ENCODE results near the gene PSMC1. TPM values are rescaled to one million over a fixed set of nuclear protein-coding genes. Genes with fewer than 3 reads are reported as not detected.

PSMC1 gene
- total RNA-seq, 1 experiment from 2014 or later: 318 TPM

DNA sequence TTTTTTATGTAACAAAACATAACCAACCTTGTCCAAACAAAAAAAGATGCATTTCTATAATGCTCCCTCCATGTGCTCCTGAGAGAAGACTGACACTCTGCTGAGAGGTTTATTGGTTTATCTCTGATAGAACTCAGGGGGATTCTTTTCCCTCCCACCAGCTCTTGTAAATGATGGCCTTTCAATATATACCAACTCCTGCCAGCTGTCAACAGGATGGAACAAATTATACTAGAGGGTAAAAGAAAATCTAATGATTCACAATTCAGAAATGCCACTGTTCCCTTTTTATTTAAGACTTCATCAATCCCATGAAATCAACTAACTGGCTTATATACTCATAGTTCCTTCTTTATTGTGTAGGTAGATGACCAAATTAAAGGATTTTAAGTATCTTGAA, 25.4 kb downstream of the PSMC1 start:
- Histone ChIP-seq H3K9me3 (ENCODE audit: low read depth, low read length, poor library complexity, severe bottlenecking) (no peaks in the 10 kb centered on the region), H3K4me1 (ENCODE audit: insufficient read depth, low read length, poor library complexity, severe bottlenecking) (peaks cover 9% of the 10 kb centered on the region), H3K36me3 (ENCODE audit: insufficient read depth, low read length, poor library complexity, severe bottlenecking) (peaks cover 7% of the 10 kb centered on the region), H3K27me3 (replicated peaks; ENCODE audit: insufficient read depth, low read depth, low read length, poor library complexity) (no peaks in the 10 kb centered on the region), H3K4me3 (ENCODE audit: low read depth, low read length, poor library complexity, severe bottlenecking) (no peak overlapping the region), H3K27ac (ENCODE audit: low read depth, low read length, poor library complexity, severe bottlenecking) (no peak overlapping the region)
- TF ChIP-seq, protein P1, sequence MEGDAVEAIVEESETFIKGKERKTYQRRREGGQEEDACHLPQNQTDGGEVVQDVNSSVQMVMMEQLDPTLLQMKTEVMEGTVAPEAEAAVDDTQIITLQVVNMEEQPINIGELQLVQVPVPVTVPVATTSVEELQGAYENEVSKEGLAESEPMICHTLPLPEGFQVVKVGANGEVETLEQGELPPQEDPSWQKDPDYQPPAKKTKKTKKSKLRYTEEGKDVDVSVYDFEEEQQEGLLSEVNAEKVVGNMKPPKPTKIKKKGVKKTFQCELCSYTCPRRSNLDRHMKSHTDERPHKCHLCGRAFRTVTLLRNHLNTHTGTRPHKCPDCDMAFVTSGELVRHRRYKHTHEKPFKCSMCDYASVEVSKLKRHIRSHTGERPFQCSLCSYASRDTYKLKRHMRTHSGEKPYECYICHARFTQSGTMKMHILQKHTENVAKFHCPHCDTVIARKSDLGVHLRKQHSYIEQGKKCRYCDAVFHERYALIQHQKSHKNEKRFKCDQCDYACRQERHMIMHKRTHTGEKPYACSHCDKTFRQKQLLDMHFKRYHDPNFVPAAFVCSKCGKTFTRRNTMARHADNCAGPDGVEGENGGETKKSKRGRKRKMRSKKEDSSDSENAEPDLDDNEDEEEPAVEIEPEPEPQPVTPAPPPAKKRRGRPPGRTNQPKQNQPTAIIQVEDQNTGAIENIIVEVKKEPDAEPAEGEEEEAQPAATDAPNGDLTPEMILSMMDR (conservative IDR thresholded peaks at IDR 0.05; ENCODE audit: low read depth, low read length): no peak
- TF ChIP-seq EZH2 (IDR thresholded peaks at IDR 0.05; ENCODE audit: borderline replicate concordance, low read depth, low read length, poor library complexity, severe bottlenecking): no peak
- CTCF ChIA-PET: no interaction called here
- DNase-seq (ENCODE audit: low spot score): peak; percentile 55
- POLR2A ChIA-PET (ENCODE audit: low non-redundant PET): no interaction called here
- intact Hi-C loops (cut with micrococcal nuclease; ENCODE audit: unreplicated experiment): no loop called here
- no TSS peak for BruUV-seq (replicated peaks)

DNA sequence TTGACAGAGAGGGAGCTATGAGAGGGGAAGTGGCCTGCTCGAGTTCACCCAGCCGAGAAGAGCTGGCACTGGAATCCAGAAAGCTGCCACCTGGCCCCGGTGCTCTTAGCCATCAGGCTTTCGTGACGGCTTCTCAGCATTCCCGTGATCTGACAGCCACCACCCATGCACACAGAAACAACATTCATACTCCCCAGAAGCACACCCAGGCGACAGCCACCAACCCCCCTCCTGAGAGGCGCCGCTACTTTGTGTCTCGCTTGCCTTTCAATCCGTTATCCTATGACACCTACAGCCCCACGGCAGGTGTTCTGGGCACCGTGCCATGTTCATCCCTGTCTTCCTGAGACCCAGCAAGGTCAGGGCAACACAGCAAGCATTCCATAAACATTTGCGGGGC, 31.4 kb downstream of the PSMC1 start:
- no peak for DNase-seq (ENCODE audit: low spot score)
- TF ChIP-seq, protein P1 (conservative IDR thresholded peaks at IDR 0.05; ENCODE audit: low read depth, low read length): no peak
- TF ChIP-seq EZH2 (IDR thresholded peaks at IDR 0.05; ENCODE audit: borderline replicate concordance, low read depth, low read length, poor library complexity, severe bottlenecking): no peak
- Histone ChIP-seq H3K4me3 (ENCODE audit: low read depth, low read length, poor library complexity, severe bottlenecking) (no peak overlapping the region), H3K36me3 (ENCODE audit: insufficient read depth, low read length, poor library complexity, severe bottlenecking) (peaks cover 23% of the 10 kb centered on the region), H3K27me3 (replicated peaks; ENCODE audit: insufficient read depth, low read depth, low read length, poor library complexity) (no peaks in the 10 kb centered on the region), H3K9me3 (ENCODE audit: low read depth, low read length, poor library complexity, severe bottlenecking) (no peaks in the 10 kb centered on the region), H3K4me1 (ENCODE audit: insufficient read depth, low read length, poor library complexity, severe bottlenecking) (no peaks in the 10 kb centered on the region), H3K27ac (ENCODE audit: low read depth, low read length, poor library complexity, severe bottlenecking) (no peak overlapping the region)
- BruUV-seq (replicated peaks): no TSS peak
- CTCF ChIA-PET: interaction anchor here (0.6 kb wide), 1 partner anchor 372 kb away, joined by 3 read pairs; no protein-coding TSS in a partner anchor
- POLR2A ChIA-PET (ENCODE audit: low non-redundant PET): no interaction called here
- intact Hi-C loops (cut with micrococcal nuclease; ENCODE audit: unreplicated experiment): no loop called here

DNA sequence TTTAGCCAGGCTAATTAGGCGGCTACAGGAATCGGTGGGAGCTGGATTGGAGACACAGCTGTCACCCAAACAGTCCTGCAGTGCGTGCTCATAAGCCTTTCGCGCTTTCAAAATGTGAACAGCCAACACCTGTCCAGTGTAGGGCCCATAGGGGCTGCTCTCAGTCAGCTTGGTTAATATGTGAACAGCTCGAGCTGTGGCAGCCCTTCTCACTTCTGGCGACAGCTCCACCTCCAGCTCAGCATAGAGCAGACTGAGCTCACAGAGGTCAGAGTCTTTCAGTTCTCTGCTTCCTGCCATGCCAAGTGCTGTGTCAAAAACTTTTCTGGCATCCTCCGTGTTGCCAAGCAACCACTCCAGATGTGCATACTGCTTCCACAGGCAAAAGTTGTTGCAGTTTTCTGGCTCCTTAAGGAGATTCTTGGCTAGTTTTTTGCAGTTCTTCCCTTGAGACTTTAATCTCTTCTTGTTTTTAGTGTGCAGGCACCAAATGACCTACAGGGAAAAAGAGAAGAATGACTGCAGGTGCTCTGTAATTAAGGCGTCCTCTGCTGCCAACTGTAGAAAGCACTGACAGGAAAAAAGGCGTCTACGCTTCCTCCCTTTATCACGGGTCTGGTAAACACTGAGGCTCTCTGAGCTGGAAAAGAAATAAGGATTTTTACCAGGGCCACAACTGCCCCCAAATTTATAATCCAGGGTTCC, 32.5 kb downstream of the PSMC1 start:
- POLR2A ChIA-PET (ENCODE audit: low non-redundant PET): interaction anchor here (0.6 kb wide), 1 partner anchor 11 kb away, joined by 3 read pairs; no protein-coding TSS in a partner anchor
- DNase-seq (ENCODE audit: low spot score): no peak
- TF ChIP-seq EZH2 (IDR thresholded peaks at IDR 0.05; ENCODE audit: borderline replicate concordance, low read depth, low read length, poor library complexity, severe bottlenecking): no peak
- TF ChIP-seq, protein P1 (conservative IDR thresholded peaks at IDR 0.05; ENCODE audit: low read depth, low read length): no peak
- Histone ChIP-seq H3K27ac (ENCODE audit: low read depth, low read length, poor library complexity, severe bottlenecking) (no peak overlapping the region), H3K36me3 (ENCODE audit: insufficient read depth, low read length, poor library complexity, severe bottlenecking) (peaks cover 23% of the 10 kb centered on the region), H3K4me1 (ENCODE audit: insufficient read depth, low read length, poor library complexity, severe bottlenecking) (no peaks in the 10 kb centered on the region), H3K27me3 (replicated peaks; ENCODE audit: insufficient read depth, low read depth, low read length, poor library complexity) (no peaks in the 10 kb centered on the region), H3K4me3 (ENCODE audit: low read depth, low read length, poor library complexity, severe bottlenecking) (no peak overlapping the region), H3K9me3 (ENCODE audit: low read depth, low read length, poor library complexity, severe bottlenecking) (no peaks in the 10 kb centered on the region)
- BruUV-seq (replicated peaks): no TSS peak
- CTCF ChIA-PET: interaction anchor here (1.0 kb wide), 1 partner anchor 111 kb away, joined by 3 read pairs; no protein-coding TSS in a partner anchor
- intact Hi-C loops (cut with micrococcal nuclease; ENCODE audit: unreplicated experiment): no loop called here

Data from A673 (cell line).